ENCODE results near the gene C13orf46. TPM values are rescaled to one million over a fixed set of nuclear protein-coding genes. Genes with fewer than 3 reads are reported as not detected.

The C13orf46 gene
- polyA plus RNA-seq, 2 of the 4 experiments (the other 2 are of a cell fraction), result 0.05 to 0.13 TPM

GRCh38 chr13:113905942-113906341 lies 67.9 kb downstream of the C13orf46 start:
- 69% methylated on average over 6 of the region's 8 CpGs for WGBS (ENCODE audit: missing lambda C conversion rate)
- TF ChIP-seq ZFP36 (IDR thresholded peaks at IDR 0.05; ENCODE audit: borderline replicate concordance, partially characterized antibody), result no peak
- no peak for TF ChIP-seq RFX5 (IDR thresholded peaks at IDR 0.05)
- TF ChIP-seq RCOR1 (IDR thresholded peaks at IDR 0.05; ENCODE audit: low read depth, low read length), result no peak

GRCh38 chr13:113905018-113905417 lies 68.9 kb downstream of the C13orf46 start:
- POLR2A ChIA-PET, result no interaction called here
- TF ChIP-seq ATOH8 (CRISPR knock-in tag; IDR thresholded peaks at IDR 0.05; ENCODE audit: low read depth) (no peak), BHLHE40 (IDR thresholded peaks at IDR 0.05; ENCODE audit: low read depth, low read length) (no peak), TP53 (CRISPR knock-in tag; IDR thresholded peaks at IDR 0.05) (no peak), FOSB (CRISPR knock-in tag; IDR thresholded peaks at IDR 0.05) (no peak), GATA3 (IDR thresholded peaks at IDR 0.05; ENCODE audit: borderline replicate concordance) (no peak), ELK1 (IDR thresholded peaks at IDR 0.05; ENCODE audit: low read depth, low read length) (no peak), CEBPB (IDR thresholded peaks at IDR 0.05) (no peak), RNF2 (IDR thresholded peaks at IDR 0.05; ENCODE audit: borderline replicate concordance, low read depth) (no peak), CTCF (IDR thresholded peaks at IDR 0.05) (no peak)
- Histone ChIP-seq H3K4me3 (no peak overlapping the region), H3K4me1 (no peaks in the 10 kb centered on the region), H3K4me2 (no peak overlapping the region), H3K27ac (no peak overlapping the region), H3K9me3 (no peaks in the 10 kb centered on the region)
- 63% methylated on average over 9 of the region's 9 CpGs for WGBS (ENCODE audit: missing lambda C conversion rate)
- FAIRE-seq (no peak), ATAC-seq (no peak), DNase-seq (ENCODE audit: low read depth in 1 of 2, low spot score in 1 of 2) (no peak)
- CTCF ChIA-PET, result interaction anchor here (0.8 kb wide), 1 partner anchor 91 kb away, joined by 3 read pairs; no protein-coding TSS in a partner anchor

More at GRCh38 chr13:113905942-113906341, 67.9 kb downstream of the C13orf46 start:
- no peaks in the 10 kb centered on the region for H3K9me3 ChIP-seq
- DNase-seq (ENCODE audit: low read depth in 1 of 2, low spot score in 1 of 2) (no peak), FAIRE-seq (no peak), ATAC-seq (no peak)
- ChIA-PET CTCF (no interaction called here), POLR2A (no interaction called here)
- H3K4me2 ChIP-seq, result no peak overlapping the region
- no peaks in the 10 kb centered on the region for H3K4me1 ChIP-seq
- H3K27ac ChIP-seq, result no peak overlapping the region
- H3K4me3 ChIP-seq, result no peak overlapping the region

GRCh38 chr13:113904411-113904810 lies 69.5 kb downstream of the C13orf46 start:
- FAIRE-seq (no peak), ATAC-seq (peak; percentile 30 to 76; a peak in 3 of 6 replicates), DNase-seq (ENCODE audit: low read depth in 1 of 2, low spot score in 1 of 2) (peak; percentile 6 to 33)
- H3K4me3 ChIP-seq, result no peak overlapping the region
- POLR2A ChIA-PET, result no interaction called here
- CTCF ChIA-PET, result interaction anchor here (0.8 kb wide), 1 partner anchor 90 kb away, joined by 3 read pairs; no protein-coding TSS in a partner anchor
- no peaks in the 10 kb centered on the region for H3K4me1 ChIP-seq
- H3K4me2 ChIP-seq, result no peak overlapping the region
- 41% methylated on average over 8 of the region's 8 CpGs for WGBS (ENCODE audit: missing lambda C conversion rate)
- H3K27ac ChIP-seq, result no peak overlapping the region
- no peaks in the 10 kb centered on the region for H3K9me3 ChIP-seq
- TF ChIP-seq ZSCAN20 (CRISPR knock-in tag; IDR thresholded peaks at IDR 0.05) (no peak), CTCF (IDR thresholded peaks at IDR 0.05) (peak; percentile 45), TFCP2L1 (CRISPR knock-in tag; IDR thresholded peaks at IDR 0.05) (no peak), MAFK (IDR thresholded peaks at IDR 0.05; ENCODE audit: partially characterized antibody) (no peak), SMC3 (IDR thresholded peaks at IDR 0.05) (peak; percentile 31; the same call in 1 of the 3 replicates), POLR2AphosphoS2 (conservative IDR thresholded peaks at IDR 0.05; ENCODE audit: low read length) (no peak), HMGXB4 (CRISPR knock-in tag; IDR thresholded peaks at IDR 0.05; ENCODE audit: borderline replicate concordance) (no peak), KDM5A (IDR thresholded peaks at IDR 0.05) (no peak), GATA3 (IDR thresholded peaks at IDR 0.05; ENCODE audit: borderline replicate concordance) (no peak), EHMT2 (IDR thresholded peaks at IDR 0.05; ENCODE audit: low read depth) (no peak), RARB (CRISPR knock-in tag; IDR thresholded peaks at IDR 0.05) (no peak), RAD21 (conservative IDR thresholded peaks at IDR 0.05 in 1 of 2, IDR thresholded peaks at IDR 0.05 in 1 of 2) (peak; percentile 58 to 71), ZC3H11A (IDR thresholded peaks at IDR 0.05) (no peak), KDM1A (IDR thresholded peaks at IDR 0.05; ENCODE audit: low read depth) (no peak), POLR2A (IDR thresholded peaks at IDR 0.05; ENCODE audit: low read length) (no peak), HEYL (CRISPR knock-in tag; IDR thresholded peaks at IDR 0.05) (no peak), ZFP36 (IDR thresholded peaks at IDR 0.05; ENCODE audit: borderline replicate concordance, partially characterized antibody) (no peak), CHD2 (IDR thresholded peaks at IDR 0.05; ENCODE audit: low read length, partially characterized antibody) (no peak), NR3C1 (IDR thresholded peaks at IDR 0.05) (no peak)
